Activated CD8-positive, alpha-beta T cell treated with anti-CD3 and anti-CD28 coated beads, Interleukin-2, amount 10 ng/mL, durations not matched to agents 7 days and 5 days (primary cell): ENCODE data around the gene PRDM15. TPM values are rescaled to one million over a fixed set of nuclear protein-coding genes. Genes with fewer than 3 reads are reported as not detected.

Source experiments
- ATAC-seq: fragments of 150-1000 bp; cut with Tn5 transposase; one replicate; pipeline ENCODE4 v1.10.0; 2021; ENCODE audit warnings: moderate library complexity
- CTCF ChIA-PET: fragments of 350-600 bp; sonication (Branson Sonifier 250); formaldehyde crosslinking; loops from one replicate; lab custom pipeline; 2021; ENCODE audit warnings: antibody characterized with exemption; lab: Charles Lee
- POLR2A ChIA-PET: fragments of 350-600 bp; sonication (Branson Sonifier 250); formaldehyde crosslinking; loops from one replicate; lab custom pipeline; 2021; ENCODE audit warnings: antibody characterized with exemption; lab: Charles Lee
- DNase-seq: peaks from one replicate; pipeline ENCODE4 v3.0.0-alpha.2; 2020
- H3K27ac Mint-ChIP-seq: one replicate; pipeline ENCODE4 v1.8.0; 2021; ENCODE audit warnings: mild to moderate bottlenecking, mixed read lengths
- H3K27me3 Mint-ChIP-seq: one replicate; pipeline ENCODE4 v1.8.0; 2021; ENCODE audit warnings: low read depth, mixed read lengths
- H3K36me3 Mint-ChIP-seq: one replicate; pipeline ENCODE4 v1.8.0; 2021; ENCODE audit warnings: low read depth, mixed read lengths
- H3K4me1 Mint-ChIP-seq: one replicate; pipeline ENCODE4 v1.8.0; 2021; ENCODE audit warnings: low read depth, mixed read lengths
- H3K4me3 Mint-ChIP-seq: one replicate; pipeline ENCODE4 v1.8.0; 2021; ENCODE audit warnings: mild to moderate bottlenecking, mixed read lengths
- H3K9me3 Mint-ChIP-seq: one replicate; pipeline ENCODE4 v1.8.0; 2022; ENCODE audit warnings: mixed read lengths; ENCODE audit not compliant: insufficient read depth
- total RNA-seq, 2 experiments: library from RNA; stranded (reverse); gene quantifications; one replicate each; pipeline ENCODE4 v1.2.3, GENCODE V29; 2021

Gene PRDM15
- total RNA-seq, 2 experiments from 2014 or later, result 8.5 to 9.6 TPM

GRCh38 chr21:41817877-41818855 lies 61.0 kb downstream of the PRDM15 start:
- DNase-seq, result no peak

DNA sequence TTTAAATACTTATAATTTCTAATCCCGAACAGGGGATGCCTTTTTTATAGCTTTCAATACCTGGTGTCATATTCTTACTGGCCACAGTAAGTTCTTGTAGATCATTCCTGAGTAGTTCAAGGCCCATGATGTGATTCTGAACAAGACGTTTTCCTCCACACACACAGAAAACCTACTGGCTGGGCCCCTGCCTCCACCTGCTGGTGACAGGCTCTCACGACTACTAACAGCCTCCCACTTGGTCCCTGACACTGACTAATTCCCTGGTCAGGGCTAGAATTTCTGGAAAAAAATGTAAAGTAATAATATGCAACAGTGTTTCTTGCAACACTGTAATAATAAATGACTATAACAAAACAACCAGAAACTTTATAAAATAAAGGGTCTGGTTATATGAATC lies 61.9 kb downstream of the PRDM15 start:
- POLR2A ChIA-PET, result no interaction called here
- CTCF ChIA-PET, result interaction anchor here (0.7 to 3.4 kb wide), 35 partner anchors 8 to 536 kb away, joined by 3 to 58 read pairs (median 4); partner anchors contain the start of gene PRDM15
- no peak overlapping the region for H3K4me3 Mint-ChIP-seq
- no peak overlapping the region for H3K27ac Mint-ChIP-seq
- no peaks in the 10 kb centered on the region for H3K27me3 Mint-ChIP-seq
- H3K36me3 Mint-ChIP-seq, result peaks cover 1% of the 10 kb centered on the region
- DNase-seq (peak; percentile 47), ATAC-seq (no peak)
- H3K9me3 Mint-ChIP-seq, result no peaks in the 10 kb centered on the region
- no peaks in the 10 kb centered on the region for H3K4me1 Mint-ChIP-seq

More at GRCh38 chr21:41817877-41818855, 61.0 kb downstream of the PRDM15 start:
- CTCF ChIA-PET, result interaction anchor here (1.4 to 3.4 kb wide), 3 partner anchors 290 to 535 kb away, joined by 3 to 58 read pairs (median 24); no protein-coding TSS in a partner anchor
- Mint-ChIP-seq H3K4me3 (no peak overlapping the region), H3K27me3 (no peaks in the 10 kb centered on the region), H3K9me3 (no peaks in the 10 kb centered on the region), H3K36me3 (peaks cover 1% of the 10 kb centered on the region), H3K4me1 (no peaks in the 10 kb centered on the region), H3K27ac (no peak overlapping the region)
- ATAC-seq, result no peak
- POLR2A ChIA-PET, result no interaction called here

DNA sequence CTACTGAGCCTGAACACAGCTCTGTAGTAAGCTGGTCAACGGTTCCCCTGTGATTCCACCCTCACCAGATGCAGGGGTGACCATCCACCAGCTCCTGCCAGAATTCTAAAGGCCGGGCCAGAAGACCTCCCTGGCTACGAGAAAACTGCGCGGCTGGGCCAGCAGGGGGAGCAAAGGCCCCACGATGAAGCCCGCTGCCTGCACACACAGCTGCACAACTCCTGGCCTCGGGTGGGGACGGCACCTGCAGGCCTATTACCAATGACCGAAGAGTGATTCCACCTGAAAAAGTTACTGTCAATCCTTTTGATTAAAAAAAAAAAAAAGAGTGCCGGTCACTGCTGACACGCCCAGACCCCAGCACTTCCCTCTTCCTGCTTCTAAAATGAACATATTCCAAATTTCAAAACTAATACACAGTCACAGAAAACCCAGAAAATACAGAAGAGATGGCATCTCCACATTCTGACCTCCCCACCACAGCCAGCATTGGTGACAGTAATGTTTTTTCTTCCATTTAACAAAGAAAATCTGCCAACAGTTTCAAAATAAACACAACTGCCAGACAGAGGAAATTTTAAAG lies 62.5 kb downstream of the PRDM15 start:
- Mint-ChIP-seq H3K9me3 (no peaks in the 10 kb centered on the region), H3K4me3 (no peak overlapping the region), H3K36me3 (peaks cover 1% of the 10 kb centered on the region), H3K27ac (no peak overlapping the region), H3K4me1 (no peaks in the 10 kb centered on the region), H3K27me3 (no peaks in the 10 kb centered on the region)
- DNase-seq, result peak; percentile 70
- ChIA-PET POLR2A (no interaction called here), CTCF (interaction anchor here (0.6 to 3.4 kb wide), 37 partner anchors 8 to 536 kb away, joined by 3 to 58 read pairs (median 4); partner anchors contain the start of gene PRDM15)
- peak; percentile 86 for ATAC-seq

DNA sequence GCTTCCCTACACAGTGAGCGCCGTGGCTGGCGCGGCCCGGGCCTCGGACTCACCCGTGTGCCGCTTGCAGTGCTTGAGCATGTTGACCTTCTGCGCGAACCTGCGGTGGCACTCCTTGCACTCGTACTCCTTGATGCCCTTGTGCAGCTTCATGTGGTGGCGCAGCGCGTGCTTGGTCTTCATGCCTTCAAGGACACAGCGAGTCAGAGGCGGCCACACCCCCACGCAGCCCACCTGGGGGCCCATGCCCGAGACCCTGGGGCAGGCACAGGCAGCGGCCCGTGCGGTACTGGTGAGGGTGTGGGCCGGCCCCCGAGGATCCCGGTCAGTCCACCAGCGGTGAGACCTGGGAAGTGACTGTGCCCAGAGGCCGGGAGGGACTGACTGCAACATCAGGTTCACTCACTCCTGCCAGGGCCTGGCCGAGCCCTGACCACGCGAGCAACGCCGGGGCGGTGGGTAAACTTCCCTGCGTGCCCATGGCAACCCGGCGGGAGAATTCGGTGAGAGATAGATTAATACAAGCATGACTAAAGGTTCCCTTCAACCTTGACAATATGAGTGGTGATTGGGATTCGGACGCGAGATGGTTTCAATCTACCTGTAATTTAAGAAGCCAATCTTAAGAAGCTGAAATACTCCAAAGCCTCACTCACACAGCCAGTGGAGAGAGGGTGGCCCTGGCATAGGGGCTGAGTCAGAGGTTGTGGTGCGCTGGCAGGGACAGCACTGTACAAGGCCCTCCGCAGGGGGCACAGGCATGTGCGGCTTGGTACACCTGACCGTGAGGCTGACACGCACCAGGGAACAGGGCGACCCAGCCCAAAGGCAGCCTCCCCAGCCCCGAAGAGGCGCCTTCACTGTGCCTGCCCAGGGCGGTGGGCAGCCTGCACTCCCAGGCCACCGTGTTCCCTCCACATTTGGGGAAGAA lies 63.2 kb downstream of the PRDM15 start:
- Mint-ChIP-seq H3K27ac (no peak overlapping the region), H3K9me3 (no peaks in the 10 kb centered on the region), H3K27me3 (no peaks in the 10 kb centered on the region), H3K36me3 (peaks cover 4% of the 10 kb centered on the region), H3K4me3 (no peak overlapping the region), H3K4me1 (no peaks in the 10 kb centered on the region)
- POLR2A ChIA-PET, result no interaction called here
- ATAC-seq, result no peak
- CTCF ChIA-PET, result interaction anchor here (0.6 to 3.4 kb wide), 30 partner anchors 9 to 535 kb away, joined by 3 to 58 read pairs (median 5); partner anchors contain the start of gene PRDM15
- DNase-seq, result no peak

- POLR2A ChIA-PET, result no interaction called here
- H3K27ac Mint-ChIP-seq, result no peak overlapping the region
- no peaks in the 10 kb centered on the region for H3K9me3 Mint-ChIP-seq
- no peaks in the 10 kb centered on the region for H3K4me1 Mint-ChIP-seq
- CTCF ChIA-PET, result no interaction called here
- H3K36me3 Mint-ChIP-seq, result peaks cover 9% of the 10 kb centered on the region
- no peak overlapping the region for H3K4me3 Mint-ChIP-seq
- DNase-seq (no peak), ATAC-seq (no peak)
- no peaks in the 10 kb centered on the region for H3K27me3 Mint-ChIP-seq
Observed at GRCh38 chr21:41813226-41813625, 65.9 kb downstream of the PRDM15 start.

- ATAC-seq (no peak), DNase-seq (no peak)
- peaks cover 13% of the 10 kb centered on the region for H3K36me3 Mint-ChIP-seq
- H3K4me3 Mint-ChIP-seq, result no peak overlapping the region
- H3K9me3 Mint-ChIP-seq, result no peaks in the 10 kb centered on the region
- no peaks in the 10 kb centered on the region for H3K27me3 Mint-ChIP-seq
- ChIA-PET POLR2A (no interaction called here), CTCF (no interaction called here)
- H3K27ac Mint-ChIP-seq, result no peak overlapping the region
- H3K4me1 Mint-ChIP-seq, result no peaks in the 10 kb centered on the region
Observed at GRCh38 chr21:41812679-41813078, 66.5 kb downstream of the PRDM15 start.

GRCh38 chr21:41810597-41810932 lies 68.6 kb downstream of the PRDM15 start:
- CTCF ChIA-PET, result interaction anchor here (1.2 kb wide), 1 partner anchor 297 kb away, joined by 4 read pairs; no protein-coding TSS in a partner anchor
- Mint-ChIP-seq H3K4me3 (no peak overlapping the region), H3K27ac (no peak overlapping the region)

GRCh38 chr21:41809891-41810596 lies 69.1 kb downstream of the PRDM15 start:
- Mint-ChIP-seq H3K27ac (no peak overlapping the region), H3K4me3 (no peak overlapping the region), H3K36me3 (peaks cover 25% of the 10 kb centered on the region), H3K27me3 (no peaks in the 10 kb centered on the region), H3K9me3 (no peaks in the 10 kb centered on the region), H3K4me1 (peaks cover 2% of the 10 kb centered on the region)
- ChIA-PET CTCF (interaction anchor here (1.2 kb wide), 1 partner anchor 297 kb away, joined by 4 read pairs; no protein-coding TSS in a partner anchor), POLR2A (no interaction called here)
- no peak for ATAC-seq
- DNase-seq, result no peak

More at GRCh38 chr21:41810597-41810932, 68.6 kb downstream of the PRDM15 start:
- ATAC-seq (no peak), DNase-seq (no peak)
- POLR2A ChIA-PET, result no interaction called here
- Mint-ChIP-seq H3K36me3 (peaks cover 23% of the 10 kb centered on the region), H3K4me1 (peaks cover 2% of the 10 kb centered on the region), H3K27me3 (no peaks in the 10 kb centered on the region), H3K9me3 (no peaks in the 10 kb centered on the region)

DNA sequence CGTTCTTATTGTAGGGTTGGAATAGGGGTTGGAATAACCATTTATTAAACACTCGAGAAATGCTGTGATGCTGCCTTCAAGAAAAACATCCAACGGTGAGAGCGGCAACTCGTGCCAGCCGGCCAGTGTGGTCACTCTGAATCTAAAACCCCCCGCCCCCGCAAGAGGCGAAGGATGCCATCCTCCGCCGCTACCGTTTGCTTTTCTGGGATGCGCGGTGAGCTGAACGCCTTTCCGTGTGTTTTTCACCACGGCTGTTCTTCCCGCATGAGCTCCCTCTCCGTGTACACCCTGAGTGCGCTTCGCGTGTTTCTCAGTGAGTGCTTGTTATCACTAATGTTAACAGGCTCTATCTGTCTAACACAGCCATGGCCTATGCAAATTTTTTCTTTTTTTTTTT lies 70.3 kb downstream of the PRDM15 start:
- Mint-ChIP-seq H3K4me1 (peaks cover 2% of the 10 kb centered on the region), H3K9me3 (no peaks in the 10 kb centered on the region), H3K27me3 (no peaks in the 10 kb centered on the region), H3K4me3 (no peak overlapping the region), H3K27ac (no peak overlapping the region), H3K36me3 (peaks cover 30% of the 10 kb centered on the region)
- CTCF ChIA-PET, result no interaction called here
- ATAC-seq (no peak), DNase-seq (no peak)
- POLR2A ChIA-PET, result no interaction called here

DNA sequence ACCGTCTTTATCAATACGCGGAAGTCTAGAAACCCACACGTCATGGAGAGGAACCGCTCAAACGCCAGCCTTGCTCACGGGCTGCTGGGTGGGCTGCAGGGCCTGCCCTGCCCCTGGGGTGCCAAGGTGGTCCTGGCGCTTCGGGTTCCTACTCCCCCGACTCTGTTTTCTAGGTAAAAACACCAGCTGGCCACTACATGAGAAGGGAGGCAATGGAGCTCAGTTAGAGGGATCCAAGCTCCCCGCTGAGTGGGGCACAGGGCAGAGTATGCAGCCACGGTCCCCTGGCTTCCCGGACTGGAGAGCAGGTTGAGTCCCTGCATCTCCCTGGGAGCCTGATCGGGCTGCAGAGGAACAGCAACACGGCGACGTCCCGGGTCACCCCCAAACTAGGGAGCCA lies 71.0 kb downstream of the PRDM15 start:
- Mint-ChIP-seq H3K4me3 (no peak overlapping the region), H3K9me3 (no peaks in the 10 kb centered on the region), H3K36me3 (peaks cover 30% of the 10 kb centered on the region), H3K4me1 (peaks cover 2% of the 10 kb centered on the region), H3K27ac (no peak overlapping the region), H3K27me3 (no peaks in the 10 kb centered on the region)
- ATAC-seq, result no peak
- ChIA-PET CTCF (no interaction called here), POLR2A (no interaction called here)
- DNase-seq, result no peak

DNA sequence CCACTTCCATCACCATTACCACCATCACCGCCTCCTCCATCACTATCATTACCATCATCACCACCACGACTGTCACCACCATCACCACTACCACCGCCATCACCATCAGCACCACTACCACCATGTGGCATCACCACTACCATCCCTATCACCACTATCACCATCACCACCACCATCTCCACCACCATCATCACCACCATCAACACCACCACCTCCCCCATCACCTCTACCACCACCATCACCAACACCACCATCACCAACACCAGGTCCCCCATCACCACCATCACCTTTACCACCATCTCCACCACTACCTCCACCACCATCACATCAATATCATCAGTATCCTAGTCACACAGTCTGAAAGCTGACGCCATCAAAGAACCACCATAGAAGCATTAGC lies 72.4 kb downstream of the PRDM15 start:
- CTCF ChIA-PET, result interaction anchor here (1.1 kb wide), 1 partner anchor 524 kb away, joined by 3 read pairs; no protein-coding TSS in a partner anchor
- Mint-ChIP-seq H3K36me3 (peaks cover 34% of the 10 kb centered on the region), H3K4me3 (no peak overlapping the region), H3K9me3 (no peaks in the 10 kb centered on the region), H3K4me1 (peaks cover 4% of the 10 kb centered on the region), H3K27ac (peak overlapping the region; percentile 68), H3K27me3 (no peaks in the 10 kb centered on the region)
- ATAC-seq (no peak), DNase-seq (no peak)
- POLR2A ChIA-PET, result no interaction called here
